Adipocyte (in vitro differentiated cells): Measurements from ENCODE around the gene AK8.
A peak's percentile ranks its signal among the peaks of the same experiment; 100 is the strongest.

Source experiments
- DNase-seq: peaks from one replicate; pipeline ENCODE4 v3.0.0-alpha.2; 2015; ENCODE audit warnings: low read depth
- H3K27me3 ChIP-seq: replicated peaks from 2 replicates; pipeline ENCODE4 v1.7.0; 2013; ENCODE audit warnings: mild to moderate bottlenecking, low read length, moderate library complexity; ENCODE audit not compliant: control insufficient read depth, insufficient read depth
- H3K36me3 ChIP-seq: 2 replicates; pipeline ENCODE4 v1.7.0; 2013; ENCODE audit warnings: low read length, mild to moderate bottlenecking, moderate library complexity; ENCODE audit not compliant: control insufficient read depth, insufficient read depth, severe bottlenecking
- H3K4me1 ChIP-seq: 2 replicates; pipeline ENCODE4 v1.7.0; 2013; ENCODE audit warnings: mild to moderate bottlenecking, low read length, moderate library complexity; ENCODE audit not compliant: control insufficient read depth, insufficient read depth
- H3K4me3 ChIP-seq: 2 replicates; pipeline ENCODE4 v1.7.0; 2013; ENCODE audit warnings: mild to moderate bottlenecking, low read length, moderate library complexity
- H3K9ac ChIP-seq: 2 replicates; pipeline ENCODE4 v1.7.0; 2013; ENCODE audit warnings: mild to moderate bottlenecking, low read length, moderate library complexity
- H3K9me3 ChIP-seq: 2 replicates; pipeline ENCODE4 v1.7.0; 2013; ENCODE audit warnings: mild to moderate bottlenecking, low read length, moderate library complexity; ENCODE audit not compliant: control insufficient read depth

AK8 gene

GRCh38 chr9:132886334-132886725, 8.2 kb upstream of the AK8 start:
- peaks cover 3% of the 10 kb centered on the region for H3K36me3 ChIP-seq
- H3K9me3 ChIP-seq: no peaks in the 10 kb centered on the region
- no peaks in the 10 kb centered on the region for H3K4me1 ChIP-seq
- H3K27me3 ChIP-seq: no peaks in the 10 kb centered on the region
- H3K4me3 ChIP-seq: no peak overlapping the region
- DNase-seq: no peak
- no peak overlapping the region for H3K9ac ChIP-seq

- no peak for DNase-seq
- Histone ChIP-seq H3K4me3 (no peak overlapping the region), H3K36me3 (peaks cover 3% of the 10 kb centered on the region), H3K27me3 (no peaks in the 10 kb centered on the region), H3K4me1 (no peaks in the 10 kb centered on the region), H3K9ac (no peak overlapping the region), H3K9me3 (no peaks in the 10 kb centered on the region)
Observed at GRCh38 chr9:132885720-132886333, 7.7 kb upstream of the AK8 start.

- H3K27me3 ChIP-seq: no peaks in the 10 kb centered on the region
- H3K9ac ChIP-seq: no peak overlapping the region
- H3K36me3 ChIP-seq: peaks cover 3% of the 10 kb centered on the region
- H3K9me3 ChIP-seq: no peaks in the 10 kb centered on the region
- no peak overlapping the region for H3K4me3 ChIP-seq
- no peaks in the 10 kb centered on the region for H3K4me1 ChIP-seq
- no peak for DNase-seq
Observed at GRCh38 chr9:132883349-132884294, 5.5 kb upstream of the AK8 start.

DNA sequence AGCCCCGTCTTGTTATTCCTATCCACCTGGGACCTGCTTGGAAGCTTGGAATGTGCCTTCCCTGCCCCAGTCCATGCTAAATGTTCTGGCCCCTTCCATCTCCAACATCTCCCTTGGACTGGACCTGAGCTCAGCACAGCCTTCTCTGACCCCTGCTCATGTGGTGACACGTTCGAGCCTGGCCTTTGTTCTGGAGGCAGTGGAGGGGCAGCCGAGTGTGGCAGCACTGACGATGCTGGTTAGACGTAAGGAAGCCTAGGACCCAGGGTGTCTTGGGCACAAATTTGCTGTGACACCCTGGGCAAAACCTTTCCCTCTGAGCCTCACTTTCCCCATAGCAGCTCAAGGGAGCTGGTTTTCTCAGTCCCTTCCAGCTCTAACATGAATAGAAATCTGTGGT, 4.5 kb upstream of the AK8 start:
- DNase-seq: no peak
- Histone ChIP-seq H3K36me3 (peaks cover 3% of the 10 kb centered on the region), H3K9ac (no peak overlapping the region), H3K9me3 (no peaks in the 10 kb centered on the region), H3K27me3 (no peaks in the 10 kb centered on the region), H3K4me1 (peaks cover 1% of the 10 kb centered on the region), H3K4me3 (no peak overlapping the region)

- Histone ChIP-seq H3K27me3 (no peaks in the 10 kb centered on the region), H3K9ac (no peak overlapping the region), H3K9me3 (no peaks in the 10 kb centered on the region), H3K4me1 (peaks cover 5% of the 10 kb centered on the region), H3K4me3 (no peak overlapping the region), H3K36me3 (peaks cover 3% of the 10 kb centered on the region)
- no peak for DNase-seq
Observed at GRCh38 chr9:132881826-132882225, 3.7 kb upstream of the AK8 start.

DNA sequence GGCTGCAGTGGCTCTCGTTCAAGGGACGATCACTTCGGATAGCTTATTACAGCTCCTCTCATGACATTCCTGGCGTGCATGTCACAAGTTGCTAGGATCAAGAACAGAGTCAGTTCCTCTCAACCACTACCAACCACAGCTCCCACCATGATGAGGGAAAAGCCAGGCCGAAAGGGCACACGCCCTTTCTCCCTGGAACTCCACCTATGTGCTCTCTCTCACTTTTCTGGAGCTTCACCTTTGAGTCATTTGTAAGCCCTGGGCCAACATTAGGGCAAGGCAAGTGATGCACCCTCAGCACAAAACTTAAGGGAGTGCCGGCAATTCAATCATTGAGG, 2.2 kb upstream of the AK8 start:
- no peak for DNase-seq
- H3K4me1 ChIP-seq: peaks cover 5% of the 10 kb centered on the region
- no peak overlapping the region for H3K4me3 ChIP-seq
- no peaks in the 10 kb centered on the region for H3K9me3 ChIP-seq
- no peaks in the 10 kb centered on the region for H3K27me3 ChIP-seq
- peaks cover 3% of the 10 kb centered on the region for H3K36me3 ChIP-seq
- no peak overlapping the region for H3K9ac ChIP-seq

GRCh38 chr9:132879457-132880323, 1.6 kb upstream of the AK8 start:
- no peak for DNase-seq
- Histone ChIP-seq H3K9ac (peak overlapping the region; percentile 97), H3K36me3 (peaks cover 3% of the 10 kb centered on the region), H3K4me1 (peaks cover 5% of the 10 kb centered on the region), H3K9me3 (no peaks in the 10 kb centered on the region), H3K4me3 (peak overlapping the region; percentile 98), H3K27me3 (no peaks in the 10 kb centered on the region)

DNA sequence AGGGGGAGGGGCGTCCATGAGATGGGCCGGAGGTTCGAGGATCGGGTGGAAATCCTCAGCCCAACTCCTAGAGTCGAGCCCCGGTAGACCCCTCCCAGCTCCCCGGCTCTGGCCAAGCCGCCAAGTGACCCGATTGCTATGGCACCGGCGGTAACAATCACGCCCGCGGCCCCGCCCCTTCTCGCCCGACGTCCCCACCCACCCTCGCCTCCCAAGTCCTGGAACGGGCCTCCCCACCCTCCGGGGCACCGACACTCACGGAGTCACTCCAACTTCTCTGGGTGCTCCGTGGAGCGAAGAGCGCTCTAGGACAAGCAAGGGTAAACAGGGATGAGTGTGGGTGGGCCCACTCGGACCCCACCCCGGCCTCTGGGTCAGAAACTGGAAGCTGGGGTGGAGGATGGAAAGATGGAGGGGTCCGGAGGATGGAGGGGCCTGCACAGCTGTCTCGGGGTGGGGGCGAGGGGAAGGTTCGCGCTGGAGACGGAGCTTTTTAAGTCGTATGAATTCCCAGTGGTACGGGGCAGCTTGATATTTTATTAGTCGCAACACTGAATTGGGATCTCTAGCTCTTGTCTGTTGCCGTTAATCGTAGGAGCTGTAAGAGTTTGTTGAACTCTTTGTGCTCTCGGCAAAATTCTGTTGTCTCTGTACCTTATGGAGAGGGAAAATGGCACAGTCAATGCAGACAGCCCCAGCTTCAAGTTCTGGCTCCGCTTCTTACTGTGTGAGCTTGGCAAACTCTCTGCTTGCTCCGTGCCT, 792 bp upstream of the AK8 start, which contains the start of gene SPACA9:
TSS of gene SPACA9 (plus strand) at position 204 of the 762 bp plus-strand sequence. CDS start 5,050 bp downstream, outside the sequence.
- H3K9ac ChIP-seq: peak within 1 kb of the TSS; percentile 97
- peak; percentile 89 for DNase-seq
- peak within 1 kb of the TSS; percentile 98 for H3K4me3 ChIP-seq
- H3K27me3 ChIP-seq: no peaks in the 10 kb centered on the region
- peaks cover 5% of the 10 kb centered on the region for H3K4me1 ChIP-seq
- no peaks in the 10 kb centered on the region for H3K9me3 ChIP-seq
- no peaks in the 10 kb centered on the region for H3K36me3 ChIP-seq

DNA sequence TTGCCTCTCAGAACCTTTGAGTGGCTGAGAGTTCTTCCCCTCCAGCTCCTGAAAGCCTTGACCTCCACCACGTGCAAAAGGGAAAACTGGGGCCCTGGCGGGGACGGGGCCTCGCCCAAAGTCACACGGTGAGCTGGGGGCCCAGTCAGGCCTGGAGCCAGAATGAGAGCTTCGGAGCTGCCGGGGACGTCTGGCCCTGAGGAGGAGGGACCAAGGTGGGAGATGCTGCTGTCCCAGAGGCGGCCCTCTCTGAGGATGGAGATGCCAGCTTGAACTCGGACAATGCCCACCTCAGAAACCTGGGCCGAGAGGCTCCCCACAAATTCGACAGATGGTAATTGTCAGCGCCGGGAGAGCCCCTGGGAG, 643 bp downstream of the AK8 start:
- Histone ChIP-seq H3K9ac (peak overlapping the region; percentile 97), H3K36me3 (no peaks in the 10 kb centered on the region), H3K4me1 (peaks cover 8% of the 10 kb centered on the region), H3K9me3 (no peaks in the 10 kb centered on the region), H3K4me3 (peak overlapping the region; percentile 98), H3K27me3 (no peaks in the 10 kb centered on the region)
- no peak for DNase-seq

DNA sequence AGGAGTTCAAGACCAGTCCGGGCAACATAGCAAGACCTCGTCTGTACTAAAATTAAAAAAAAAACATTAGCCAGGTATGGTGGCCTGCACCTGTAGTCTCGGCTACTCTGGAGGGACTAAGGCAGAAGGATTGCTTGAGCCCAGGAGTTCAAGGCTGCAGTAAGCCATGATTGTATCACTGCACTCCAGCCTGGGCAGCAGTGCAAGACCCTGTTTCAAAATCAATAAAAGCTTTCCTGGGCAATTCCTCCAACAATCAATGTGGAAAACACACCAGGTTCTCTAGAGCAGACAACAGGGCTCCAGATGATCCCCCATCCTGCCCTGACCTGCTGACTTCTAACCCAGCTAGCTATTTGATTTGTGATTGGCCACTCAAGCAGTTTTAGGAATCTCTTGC, 1.2 kb downstream of the AK8 start:
- no peak overlapping the region for H3K4me3 ChIP-seq

More for the DNA sequence above, 1.2 kb downstream of the AK8 start:
- no peaks in the 10 kb centered on the region for H3K36me3 ChIP-seq
- H3K27me3 ChIP-seq: no peaks in the 10 kb centered on the region
- no peaks in the 10 kb centered on the region for H3K9me3 ChIP-seq
- peaks cover 8% of the 10 kb centered on the region for H3K4me1 ChIP-seq
- peak overlapping the region; percentile 97 for H3K9ac ChIP-seq
- no peak for DNase-seq
